ENCODE results near the gene CDHR5.

DNA sequence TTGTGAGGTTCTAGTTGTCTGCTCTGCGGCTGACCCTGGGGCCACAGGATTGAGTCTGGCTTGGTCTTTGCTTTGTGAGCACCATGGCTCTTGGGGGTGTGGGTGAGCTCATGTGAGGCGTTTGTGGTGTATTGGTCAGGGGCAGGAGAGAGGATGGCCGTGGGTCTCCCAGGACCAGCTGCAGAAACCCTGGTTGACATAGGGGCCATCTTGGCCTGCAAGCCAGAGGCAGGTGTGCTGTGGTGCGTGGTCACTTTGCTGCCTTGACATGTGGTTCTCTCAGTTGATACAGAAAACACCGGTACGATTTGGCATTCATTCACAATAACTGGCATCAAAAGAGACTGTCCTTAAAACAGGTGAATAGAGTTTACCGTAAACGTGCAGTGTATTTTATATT lies 37.2 kb downstream of the CDHR5 start:
- TF ChIP-seq, protein P1, sequence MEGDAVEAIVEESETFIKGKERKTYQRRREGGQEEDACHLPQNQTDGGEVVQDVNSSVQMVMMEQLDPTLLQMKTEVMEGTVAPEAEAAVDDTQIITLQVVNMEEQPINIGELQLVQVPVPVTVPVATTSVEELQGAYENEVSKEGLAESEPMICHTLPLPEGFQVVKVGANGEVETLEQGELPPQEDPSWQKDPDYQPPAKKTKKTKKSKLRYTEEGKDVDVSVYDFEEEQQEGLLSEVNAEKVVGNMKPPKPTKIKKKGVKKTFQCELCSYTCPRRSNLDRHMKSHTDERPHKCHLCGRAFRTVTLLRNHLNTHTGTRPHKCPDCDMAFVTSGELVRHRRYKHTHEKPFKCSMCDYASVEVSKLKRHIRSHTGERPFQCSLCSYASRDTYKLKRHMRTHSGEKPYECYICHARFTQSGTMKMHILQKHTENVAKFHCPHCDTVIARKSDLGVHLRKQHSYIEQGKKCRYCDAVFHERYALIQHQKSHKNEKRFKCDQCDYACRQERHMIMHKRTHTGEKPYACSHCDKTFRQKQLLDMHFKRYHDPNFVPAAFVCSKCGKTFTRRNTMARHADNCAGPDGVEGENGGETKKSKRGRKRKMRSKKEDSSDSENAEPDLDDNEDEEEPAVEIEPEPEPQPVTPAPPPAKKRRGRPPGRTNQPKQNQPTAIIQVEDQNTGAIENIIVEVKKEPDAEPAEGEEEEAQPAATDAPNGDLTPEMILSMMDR (IDR thresholded peaks at IDR 0.05), result no peak
- no peak for TF ChIP-seq POLR2A (IDR thresholded peaks at IDR 0.05)
